ENCODE results near the gene UBE4A.

UBE4A gene

GRCh38 chr11:118439646-118440045 is 80.2 kb downstream of the UBE4A start:
- no peak for DNase-seq

GRCh38 chr11:118441770-118442275 is 82.4 kb downstream of the UBE4A start:
- no peak for DNase-seq

GRCh38 chr11:118442301-118442700 is 82.9 kb downstream of the UBE4A start:
- DNase-seq = no peak

- DNase-seq = no peak
Measured at GRCh38 chr11:118442908-118443589, 83.6 kb downstream of the UBE4A start.

DNA sequence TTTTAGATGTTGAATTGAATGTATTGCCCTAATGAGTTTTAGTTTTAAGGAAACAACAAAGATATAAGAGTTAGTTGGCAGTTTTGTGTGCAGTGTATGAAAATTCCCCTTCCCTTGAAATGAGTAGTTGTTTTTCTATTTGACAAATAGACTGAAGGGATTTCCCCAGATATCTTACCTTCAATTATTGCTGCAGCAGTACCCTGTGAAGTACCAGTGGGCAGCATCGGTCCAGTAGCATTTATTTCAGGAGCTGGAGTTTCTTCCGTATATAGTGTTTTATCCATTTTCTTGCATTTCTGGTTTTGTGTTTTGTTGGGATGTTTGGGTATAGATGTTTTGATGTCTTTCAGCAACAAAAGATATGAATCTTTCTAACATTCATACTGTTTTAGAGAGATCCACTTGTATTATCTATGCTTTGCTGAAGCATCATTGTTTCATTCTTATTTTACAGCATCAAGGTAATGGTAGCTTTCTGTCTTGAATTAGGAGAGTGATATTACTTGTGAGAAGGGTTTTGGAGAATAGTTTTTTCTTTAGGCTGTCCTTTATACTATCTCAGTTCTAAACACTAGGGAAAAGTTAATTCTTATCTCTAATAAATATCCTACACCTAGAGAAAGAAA is 84.3 kb downstream of the UBE4A start:
- DNase-seq = no peak

DNA sequence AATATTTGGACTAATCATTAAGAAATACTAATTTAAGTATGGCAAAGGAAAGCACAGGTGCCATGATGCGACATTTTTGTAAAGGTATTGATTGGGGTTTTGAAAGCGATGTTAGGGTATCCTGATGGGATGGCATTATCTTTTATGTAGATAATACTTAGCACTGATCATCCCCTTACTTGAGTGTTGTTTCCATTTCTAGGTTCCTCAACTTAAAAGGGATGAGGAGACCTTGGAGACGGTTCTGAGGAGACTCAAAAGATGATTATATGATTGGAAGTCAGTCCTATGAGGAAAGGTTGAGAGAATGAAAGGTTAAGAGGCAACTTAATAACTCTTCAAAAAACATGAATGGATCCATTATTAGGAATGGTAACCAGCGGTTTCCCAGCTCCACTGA is 88.0 kb downstream of the UBE4A start:
- no peak for DNase-seq

- no peak for DNase-seq
Measured at GRCh38 chr11:118448294-118448693, 88.9 kb downstream of the UBE4A start.
